WTC11 (cell line): Measurements from ENCODE around the gene LASP1NB.
A peak's percentile ranks its signal among the peaks of the same experiment; 100 is the strongest.

Experiments
- ATAC-seq: fragments of 200-7000 bp; cut with Tn5 transposase; 2 replicates; pipeline ENCODE4 v1.10.0; 2021; ENCODE audit warnings: mild to moderate bottlenecking, moderate library complexity
- CTCF ChIA-PET: fragments of 300-600 bp; sonication (Branson Sonifier 250); formaldehyde crosslinking; loops from one replicate; lab custom pipeline; 2021; ENCODE audit warnings: antibody characterized with exemption; lab: Charles Lee
- POLR2A ChIA-PET: fragments of 350-600 bp; sonication (Branson Sonifier 250); formaldehyde crosslinking; loops from one replicate; lab custom pipeline; 2021; ENCODE audit warnings: antibody characterized with exemption; lab: Charles Lee
- DNase-seq: peaks from one replicate; pipeline ENCODE4 v3.0.0; 2021; ENCODE audit warnings: low spot score
- H3K27ac Mint-ChIP-seq: 2 replicates; pipeline ENCODE4 v1.8.0; 2021; ENCODE audit warnings: mixed read lengths
- H3K27me3 Mint-ChIP-seq: 2 replicates; pipeline ENCODE4 v1.8.0; 2021; ENCODE audit warnings: low read depth, mild to moderate bottlenecking, moderate library complexity, mixed read lengths
- H3K36me3 Mint-ChIP-seq: 2 replicates; pipeline ENCODE4 v1.8.0; 2021; ENCODE audit warnings: mixed read lengths
- H3K4me1 Mint-ChIP-seq: 2 replicates; pipeline ENCODE4 v1.8.0; 2022; ENCODE audit warnings: mixed read lengths
- H3K4me3 Mint-ChIP-seq: 2 replicates; pipeline ENCODE4 v1.8.0; 2021; ENCODE audit warnings: mild to moderate bottlenecking, moderate library complexity, mixed read lengths
- H3K9me3 Mint-ChIP-seq: 2 replicates; pipeline ENCODE4 v1.8.0; 2021; ENCODE audit warnings: mixed read lengths
- ELF4 ChIP-seq: sonication (generic); formaldehyde crosslinking; IDR thresholded peaks from 2 replicates; pipeline ENCODE4 v1.8.1; 2022; ENCODE audit warnings: low read depth, mild to moderate bottlenecking, moderate library complexity, missing genetic modification reagents
- FOXJ3 ChIP-seq: sonication (generic); formaldehyde crosslinking; IDR thresholded peaks from 2 replicates; pipeline ENCODE4 v1.9.0; 2021; ENCODE audit warnings: missing genetic modification reagents, mild to moderate bottlenecking, borderline replicate concordance
- GABPB1 ChIP-seq: sonication (generic); formaldehyde crosslinking; IDR thresholded peaks from 2 replicates; pipeline ENCODE4 v1.8.1; 2023; ENCODE audit warnings: mild to moderate bottlenecking, missing genetic modification reagents
- GTF2I ChIP-seq: fragments of 250-450 bp; sonication (Bioruptor Pico); conservative IDR thresholded peaks from 2 replicates; pipeline ENCODE4 v1.4.0; 2021; ENCODE audit warnings: mild to moderate bottlenecking
- JAZF1 ChIP-seq: fragments of 250-450 bp; sonication (Bioruptor Pico); IDR thresholded peaks from 2 replicates; pipeline ENCODE4 v1.9.0; 2021; ENCODE audit warnings: moderate library complexity, mild to moderate bottlenecking, inconsistent platforms
- KAT7 ChIP-seq: sonication (generic); formaldehyde crosslinking; IDR thresholded peaks from 2 replicates; pipeline ENCODE4 v1.8.1; 2023; ENCODE audit warnings: missing genetic modification reagents, mild to moderate bottlenecking, borderline replicate concordance
- NFYB ChIP-seq: sonication (generic); formaldehyde crosslinking; conservative IDR thresholded peaks from 2 replicates; pipeline ENCODE4 v1.8.0; 2022; ENCODE audit warnings: low read depth, missing genetic modification reagents
- NR3C1 ChIP-seq: sonication (generic); formaldehyde crosslinking; conservative IDR thresholded peaks from 2 replicates; pipeline ENCODE4 v1.8.1; 2023; ENCODE audit warnings: low read depth, mild to moderate bottlenecking, missing genetic modification reagents
- PRRX2 ChIP-seq: fragments of 250-450 bp; sonication (Bioruptor Pico); IDR thresholded peaks from 2 replicates; pipeline ENCODE4 v1.8.0; 2021; ENCODE audit warnings: mild to moderate bottlenecking
- RORB ChIP-seq: fragments of 250-450 bp; sonication (Bioruptor Pico); IDR thresholded peaks from 2 replicates; pipeline ENCODE4 v1.9.0; 2021; ENCODE audit warnings: mild to moderate bottlenecking
- SMAD3 ChIP-seq: sonication (generic); formaldehyde crosslinking; IDR thresholded peaks from 2 replicates; pipeline ENCODE4 v1.8.0; 2022; ENCODE audit warnings: missing genetic modification reagents, mild to moderate bottlenecking, borderline replicate concordance
- TCF7 ChIP-seq: sonication (generic); formaldehyde crosslinking; IDR thresholded peaks from 2 replicates; pipeline ENCODE4 v1.8.0; 2022; ENCODE audit warnings: mild to moderate bottlenecking, low read depth, missing genetic modification reagents, moderate library complexity
- ZBTB21 ChIP-seq: sonication (generic); formaldehyde crosslinking; IDR thresholded peaks from 2 replicates; pipeline ENCODE4 v1.8.1; 2023; ENCODE audit warnings: mild to moderate bottlenecking, missing genetic modification reagents, borderline replicate concordance
- ZNF138 ChIP-seq: sonication (generic); formaldehyde crosslinking; conservative IDR thresholded peaks from 2 replicates; pipeline ENCODE4 v1.8.1; 2022; ENCODE audit warnings: mild to moderate bottlenecking, moderate library complexity, missing genetic modification reagents
- ZNF219 ChIP-seq: sonication (generic); formaldehyde crosslinking; IDR thresholded peaks from 2 replicates; pipeline ENCODE4 v1.8.0; 2023; ENCODE audit warnings: missing genetic modification reagents, mild to moderate bottlenecking, borderline replicate concordance
- ZNF671 ChIP-seq: fragments of 250-450 bp; sonication (Bioruptor Pico); IDR thresholded peaks from 2 replicates; pipeline ENCODE4 v1.8.0; 2021; ENCODE audit warnings: mild to moderate bottlenecking
- TF ChIP-seq, protein P1 (sequence below): sonication (generic); formaldehyde crosslinking; IDR thresholded peaks from 2 replicates; pipeline ENCODE4 v1.8.1; 2022; ENCODE audit warnings: mild to moderate bottlenecking, moderate library complexity, missing genetic modification reagents
- TF ChIP-seq, protein P2 (sequence below): fragments of 250-450 bp; sonication (Bioruptor Pico); IDR thresholded peaks from 2 replicates; pipeline ENCODE4 v1.9.0; 2021; ENCODE audit warnings: moderate library complexity, mild to moderate bottlenecking, inconsistent platforms, borderline replicate concordance
- TF ChIP-seq, protein P3 (sequence below): sonication (generic); formaldehyde crosslinking; IDR thresholded peaks from 2 replicates; pipeline ENCODE4 v1.8.0; 2023; ENCODE audit warnings: mild to moderate bottlenecking, missing genetic modification reagents
- TF ChIP-seq, protein P4 (sequence below): fragments of 250-450 bp; sonication (Bioruptor Pico); IDR thresholded peaks from 2 replicates; pipeline ENCODE4 v1.8.0; 2021; ENCODE audit warnings: mild to moderate bottlenecking
- TF ChIP-seq, protein P5 (sequence below): fragments of 250-450 bp; sonication (Bioruptor Pico); IDR thresholded peaks from 2 replicates; pipeline ENCODE4 v1.9.0; 2021; ENCODE audit warnings: mild to moderate bottlenecking
- TF ChIP-seq, protein P6 (sequence below): sonication (generic); formaldehyde crosslinking; IDR thresholded peaks from 2 replicates; pipeline ENCODE4 v1.8.1; 2023; ENCODE audit warnings: mild to moderate bottlenecking, missing genetic modification reagents, borderline replicate concordance

The LASP1NB gene

DNA sequence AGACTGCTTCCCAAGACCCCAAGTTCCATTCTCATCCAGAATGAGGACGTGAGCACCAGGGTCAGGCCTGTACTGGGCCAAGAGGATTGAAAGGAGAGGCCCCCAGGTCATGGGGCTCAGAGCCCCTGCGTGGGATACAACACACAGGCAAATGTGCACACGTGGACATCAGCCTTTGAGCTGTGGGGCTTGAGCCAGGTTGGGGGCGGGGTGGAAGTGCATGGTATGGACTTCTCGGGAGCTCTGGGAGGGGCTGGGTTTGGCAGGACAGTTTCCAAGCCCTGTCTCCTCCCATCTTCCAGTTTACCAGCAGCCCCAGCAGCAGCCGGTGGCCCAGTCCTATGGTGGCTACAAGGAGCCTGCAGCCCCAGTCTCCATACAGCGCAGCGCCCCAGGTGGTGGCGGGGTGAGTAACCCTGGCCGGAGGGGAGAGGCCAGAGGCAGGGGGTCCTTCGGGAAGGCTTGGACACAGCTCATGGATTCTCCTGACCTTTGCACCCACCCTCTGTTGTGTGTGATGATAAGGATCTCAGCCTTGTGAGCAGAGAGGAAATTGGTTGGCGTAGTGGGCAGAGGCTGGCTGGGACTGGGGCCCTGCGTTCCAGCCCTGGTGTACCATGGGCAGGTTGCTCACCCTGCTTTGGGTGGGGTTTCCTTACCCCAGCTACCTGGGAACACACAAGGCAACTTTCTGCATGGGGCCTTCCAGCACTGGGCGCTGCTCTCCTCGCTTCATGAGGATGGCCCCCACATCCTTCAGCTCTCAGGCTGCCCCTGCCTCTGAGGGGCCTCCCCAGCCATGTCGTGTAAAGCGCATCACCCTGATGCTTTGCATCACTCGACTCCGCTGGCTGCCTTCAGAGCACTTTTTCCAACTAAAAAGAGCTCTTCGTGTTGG is 10.4 kb upstream of the LASP1NB start:
- H3K36me3 Mint-ChIP-seq, result peaks cover 25% of the 10 kb centered on the region
- DNase-seq (peak; percentile 62), ATAC-seq (peak; percentile 73)
- H3K4me3 Mint-ChIP-seq, result no peak overlapping the region
- 0 out of 2 replicates have a peak, but pooled peaks cover 3% of the 10 kb centered on the region for H3K4me1 Mint-ChIP-seq
- no peaks in the 10 kb centered on the region for H3K9me3 Mint-ChIP-seq
- no peak overlapping the region for H3K27ac Mint-ChIP-seq
- H3K27me3 Mint-ChIP-seq, result no peaks in the 10 kb centered on the region
- TF ChIP-seq NR3C1 (CRISPR knock-in tag), result no peak
- no peak for TF ChIP-seq KAT7 (CRISPR knock-in tag)
- TF ChIP-seq, protein P1, sequence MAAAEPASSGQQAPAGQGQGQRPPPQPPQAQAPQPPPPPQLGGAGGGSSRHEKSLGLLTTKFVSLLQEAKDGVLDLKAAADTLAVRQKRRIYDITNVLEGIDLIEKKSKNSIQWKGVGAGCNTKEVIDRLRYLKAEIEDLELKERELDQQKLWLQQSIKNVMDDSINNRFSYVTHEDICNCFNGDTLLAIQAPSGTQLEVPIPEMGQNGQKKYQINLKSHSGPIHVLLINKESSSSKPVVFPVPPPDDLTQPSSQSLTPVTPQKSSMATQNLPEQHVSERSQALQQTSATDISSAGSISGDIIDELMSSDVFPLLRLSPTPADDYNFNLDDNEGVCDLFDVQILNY (CRISPR knock-in tag), result no peak
- no peak for TF ChIP-seq PRRX2 (CRISPR knock-in tag)
- TF ChIP-seq SMAD3 (CRISPR knock-in tag), result no peak
- TF ChIP-seq, protein P2, sequence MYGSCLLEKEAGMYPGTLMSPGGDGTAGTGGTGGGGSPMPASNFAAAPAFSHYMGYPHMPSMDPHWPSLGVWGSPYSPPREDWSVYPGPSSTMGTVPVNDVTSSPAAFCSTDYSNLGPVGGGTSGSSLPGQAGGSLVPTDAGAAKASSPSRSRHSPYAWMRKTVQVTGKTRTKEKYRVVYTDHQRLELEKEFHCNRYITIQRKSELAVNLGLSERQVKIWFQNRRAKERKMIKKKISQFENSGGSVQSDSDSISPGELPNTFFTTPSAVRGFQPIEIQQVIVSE (CRISPR knock-in tag), result no peak
- no peak for TF ChIP-seq GTF2I (CRISPR knock-in tag)
- TF ChIP-seq ZNF671 (CRISPR knock-in tag), result no peak
- TF ChIP-seq GABPB1 (CRISPR knock-in tag), result peak; percentile 28; the same call in 1 of the 2 replicates
- CTCF ChIA-PET, result interaction anchor here (0.6 to 2.0 kb wide), 9 partner anchors 9 to 321 kb away, joined by 3 to 6 read pairs (median 3); partner anchors contain the start of gene FBXO47
- POLR2A ChIA-PET, result interaction anchor here (0.6 kb wide), 1 partner anchor 13 kb away, joined by 3 read pairs; no protein-coding TSS in a partner anchor

DNA sequence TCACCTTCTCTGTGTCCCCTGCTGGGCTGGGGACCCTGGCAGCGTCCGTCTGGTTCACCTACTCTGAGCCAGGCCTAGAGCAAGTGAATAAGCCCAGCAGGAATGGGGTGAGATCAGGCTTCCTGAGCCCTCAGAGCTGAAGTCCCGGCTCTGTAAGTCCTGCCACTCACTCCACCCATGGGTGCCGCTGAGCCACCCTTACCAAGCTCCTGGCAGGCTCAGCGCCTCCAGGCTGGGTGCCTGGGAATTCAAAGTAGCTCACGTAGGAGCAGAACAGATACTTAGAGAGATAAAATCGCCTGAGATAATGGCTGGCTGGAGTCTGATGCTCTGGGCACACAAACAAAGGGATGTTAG is 9.8 kb upstream of the LASP1NB start:
- H3K9me3 Mint-ChIP-seq, result no peaks in the 10 kb centered on the region
- H3K27me3 Mint-ChIP-seq, result no peaks in the 10 kb centered on the region
- no peak for DNase-seq
- CTCF ChIA-PET, result interaction anchor here (0.6 to 2.0 kb wide), 5 partner anchors 9 to 320 kb away, joined by 3 to 6 read pairs (median 3); no protein-coding TSS in a partner anchor
- H3K36me3 Mint-ChIP-seq, result peaks cover 28% of the 10 kb centered on the region
- no peak overlapping the region for H3K4me3 Mint-ChIP-seq
- no peak for ATAC-seq
- POLR2A ChIA-PET, result no interaction called here
- no peak overlapping the region for H3K27ac Mint-ChIP-seq
- H3K4me1 Mint-ChIP-seq, result 0 out of 2 replicates have a peak, but pooled peaks cover 3% of the 10 kb centered on the region
- TF ChIP-seq FOXJ3 (no peak), ZNF219 (CRISPR knock-in tag) (no peak), ZNF138 (CRISPR knock-in tag) (no peak), ZBTB21 (CRISPR knock-in tag) (no peak), TCF7 (CRISPR knock-in tag) (no peak), JAZF1 (no peak), NFYB (CRISPR knock-in tag) (no peak), ELF4 (CRISPR knock-in tag) (no peak), PRRX2 (CRISPR knock-in tag) (no peak), RORB (no peak)
- TF ChIP-seq, protein P3, sequence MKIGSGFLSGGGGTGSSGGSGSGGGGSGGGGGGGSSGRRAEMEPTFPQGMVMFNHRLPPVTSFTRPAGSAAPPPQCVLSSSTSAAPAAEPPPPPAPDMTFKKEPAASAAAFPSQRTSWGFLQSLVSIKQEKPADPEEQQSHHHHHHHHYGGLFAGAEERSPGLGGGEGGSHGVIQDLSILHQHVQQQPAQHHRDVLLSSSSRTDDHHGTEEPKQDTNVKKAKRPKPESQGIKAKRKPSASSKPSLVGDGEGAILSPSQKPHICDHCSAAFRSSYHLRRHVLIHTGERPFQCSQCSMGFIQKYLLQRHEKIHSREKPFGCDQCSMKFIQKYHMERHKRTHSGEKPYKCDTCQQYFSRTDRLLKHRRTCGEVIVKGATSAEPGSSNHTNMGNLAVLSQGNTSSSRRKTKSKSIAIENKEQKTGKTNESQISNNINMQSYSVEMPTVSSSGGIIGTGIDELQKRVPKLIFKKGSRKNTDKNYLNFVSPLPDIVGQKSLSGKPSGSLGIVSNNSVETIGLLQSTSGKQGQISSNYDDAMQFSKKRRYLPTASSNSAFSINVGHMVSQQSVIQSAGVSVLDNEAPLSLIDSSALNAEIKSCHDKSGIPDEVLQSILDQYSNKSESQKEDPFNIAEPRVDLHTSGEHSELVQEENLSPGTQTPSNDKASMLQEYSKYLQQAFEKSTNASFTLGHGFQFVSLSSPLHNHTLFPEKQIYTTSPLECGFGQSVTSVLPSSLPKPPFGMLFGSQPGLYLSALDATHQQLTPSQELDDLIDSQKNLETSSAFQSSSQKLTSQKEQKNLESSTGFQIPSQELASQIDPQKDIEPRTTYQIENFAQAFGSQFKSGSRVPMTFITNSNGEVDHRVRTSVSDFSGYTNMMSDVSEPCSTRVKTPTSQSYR (CRISPR knock-in tag), result no peak
- TF ChIP-seq, protein P4, sequence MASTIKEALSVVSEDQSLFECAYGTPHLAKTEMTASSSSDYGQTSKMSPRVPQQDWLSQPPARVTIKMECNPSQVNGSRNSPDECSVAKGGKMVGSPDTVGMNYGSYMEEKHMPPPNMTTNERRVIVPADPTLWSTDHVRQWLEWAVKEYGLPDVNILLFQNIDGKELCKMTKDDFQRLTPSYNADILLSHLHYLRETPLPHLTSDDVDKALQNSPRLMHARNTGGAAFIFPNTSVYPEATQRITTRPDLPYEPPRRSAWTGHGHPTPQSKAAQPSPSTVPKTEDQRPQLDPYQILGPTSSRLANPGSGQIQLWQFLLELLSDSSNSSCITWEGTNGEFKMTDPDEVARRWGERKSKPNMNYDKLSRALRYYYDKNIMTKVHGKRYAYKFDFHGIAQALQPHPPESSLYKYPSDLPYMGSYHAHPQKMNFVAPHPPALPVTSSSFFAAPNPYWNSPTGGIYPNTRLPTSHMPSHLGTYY, result no peak
- TF ChIP-seq, protein P5, sequence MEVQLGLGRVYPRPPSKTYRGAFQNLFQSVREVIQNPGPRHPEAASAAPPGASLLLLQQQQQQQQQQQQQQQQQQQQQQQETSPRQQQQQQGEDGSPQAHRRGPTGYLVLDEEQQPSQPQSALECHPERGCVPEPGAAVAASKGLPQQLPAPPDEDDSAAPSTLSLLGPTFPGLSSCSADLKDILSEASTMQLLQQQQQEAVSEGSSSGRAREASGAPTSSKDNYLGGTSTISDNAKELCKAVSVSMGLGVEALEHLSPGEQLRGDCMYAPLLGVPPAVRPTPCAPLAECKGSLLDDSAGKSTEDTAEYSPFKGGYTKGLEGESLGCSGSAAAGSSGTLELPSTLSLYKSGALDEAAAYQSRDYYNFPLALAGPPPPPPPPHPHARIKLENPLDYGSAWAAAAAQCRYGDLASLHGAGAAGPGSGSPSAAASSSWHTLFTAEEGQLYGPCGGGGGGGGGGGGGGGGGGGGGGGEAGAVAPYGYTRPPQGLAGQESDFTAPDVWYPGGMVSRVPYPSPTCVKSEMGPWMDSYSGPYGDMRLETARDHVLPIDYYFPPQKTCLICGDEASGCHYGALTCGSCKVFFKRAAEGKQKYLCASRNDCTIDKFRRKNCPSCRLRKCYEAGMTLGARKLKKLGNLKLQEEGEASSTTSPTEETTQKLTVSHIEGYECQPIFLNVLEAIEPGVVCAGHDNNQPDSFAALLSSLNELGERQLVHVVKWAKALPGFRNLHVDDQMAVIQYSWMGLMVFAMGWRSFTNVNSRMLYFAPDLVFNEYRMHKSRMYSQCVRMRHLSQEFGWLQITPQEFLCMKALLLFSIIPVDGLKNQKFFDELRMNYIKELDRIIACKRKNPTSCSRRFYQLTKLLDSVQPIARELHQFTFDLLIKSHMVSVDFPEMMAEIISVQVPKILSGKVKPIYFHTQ, result no peak
- TF ChIP-seq, protein P6, sequence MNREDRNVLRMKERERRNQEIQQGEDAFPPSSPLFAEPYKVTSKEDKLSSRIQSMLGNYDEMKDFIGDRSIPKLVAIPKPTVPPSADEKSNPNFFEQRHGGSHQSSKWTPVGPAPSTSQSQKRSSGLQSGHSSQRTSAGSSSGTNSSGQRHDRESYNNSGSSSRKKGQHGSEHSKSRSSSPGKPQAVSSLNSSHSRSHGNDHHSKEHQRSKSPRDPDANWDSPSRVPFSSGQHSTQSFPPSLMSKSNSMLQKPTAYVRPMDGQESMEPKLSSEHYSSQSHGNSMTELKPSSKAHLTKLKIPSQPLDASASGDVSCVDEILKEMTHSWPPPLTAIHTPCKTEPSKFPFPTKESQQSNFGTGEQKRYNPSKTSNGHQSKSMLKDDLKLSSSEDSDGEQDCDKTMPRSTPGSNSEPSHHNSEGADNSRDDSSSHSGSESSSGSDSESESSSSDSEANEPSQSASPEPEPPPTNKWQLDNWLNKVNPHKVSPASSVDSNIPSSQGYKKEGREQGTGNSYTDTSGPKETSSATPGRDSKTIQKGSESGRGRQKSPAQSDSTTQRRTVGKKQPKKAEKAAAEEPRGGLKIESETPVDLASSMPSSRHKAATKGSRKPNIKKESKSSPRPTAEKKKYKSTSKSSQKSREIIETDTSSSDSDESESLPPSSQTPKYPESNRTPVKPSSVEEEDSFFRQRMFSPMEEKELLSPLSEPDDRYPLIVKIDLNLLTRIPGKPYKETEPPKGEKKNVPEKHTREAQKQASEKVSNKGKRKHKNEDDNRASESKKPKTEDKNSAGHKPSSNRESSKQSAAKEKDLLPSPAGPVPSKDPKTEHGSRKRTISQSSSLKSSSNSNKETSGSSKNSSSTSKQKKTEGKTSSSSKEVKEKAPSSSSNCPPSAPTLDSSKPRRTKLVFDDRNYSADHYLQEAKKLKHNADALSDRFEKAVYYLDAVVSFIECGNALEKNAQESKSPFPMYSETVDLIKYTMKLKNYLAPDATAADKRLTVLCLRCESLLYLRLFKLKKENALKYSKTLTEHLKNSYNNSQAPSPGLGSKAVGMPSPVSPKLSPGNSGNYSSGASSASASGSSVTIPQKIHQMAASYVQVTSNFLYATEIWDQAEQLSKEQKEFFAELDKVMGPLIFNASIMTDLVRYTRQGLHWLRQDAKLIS (CRISPR knock-in tag), result no peak
